Loucy (cell line): ENCODE data around the gene PYCARD.

Experiments used
- CTCF ChIP-seq: fragments of 200-600 bp; sonication (generic); conservative IDR thresholded peaks from 2 replicates; pipeline ENCODE4 v1.5.1; 2014; ENCODE audit warnings: mild to moderate bottlenecking, antibody characterized with exemption, low read length
- EZH2phosphoT487 ChIP-seq: fragments of 200-600 bp; IDR thresholded peaks from 2 replicates; pipeline ENCODE4 v1.6.1; 2018; ENCODE audit warnings: antibody characterized with exemption, mild to moderate bottlenecking, moderate library complexity, borderline replicate concordance

GRCh38 chr16:31200821-31201568, 1.6 kb downstream of the PYCARD start:
- TF ChIP-seq CTCF (peak; percentile 29; the same call in 1 of the 2 replicates), EZH2phosphoT487 (no peak)
